ENCODE data around the gene CACNA1E.

CACNA1E gene

DNA sequence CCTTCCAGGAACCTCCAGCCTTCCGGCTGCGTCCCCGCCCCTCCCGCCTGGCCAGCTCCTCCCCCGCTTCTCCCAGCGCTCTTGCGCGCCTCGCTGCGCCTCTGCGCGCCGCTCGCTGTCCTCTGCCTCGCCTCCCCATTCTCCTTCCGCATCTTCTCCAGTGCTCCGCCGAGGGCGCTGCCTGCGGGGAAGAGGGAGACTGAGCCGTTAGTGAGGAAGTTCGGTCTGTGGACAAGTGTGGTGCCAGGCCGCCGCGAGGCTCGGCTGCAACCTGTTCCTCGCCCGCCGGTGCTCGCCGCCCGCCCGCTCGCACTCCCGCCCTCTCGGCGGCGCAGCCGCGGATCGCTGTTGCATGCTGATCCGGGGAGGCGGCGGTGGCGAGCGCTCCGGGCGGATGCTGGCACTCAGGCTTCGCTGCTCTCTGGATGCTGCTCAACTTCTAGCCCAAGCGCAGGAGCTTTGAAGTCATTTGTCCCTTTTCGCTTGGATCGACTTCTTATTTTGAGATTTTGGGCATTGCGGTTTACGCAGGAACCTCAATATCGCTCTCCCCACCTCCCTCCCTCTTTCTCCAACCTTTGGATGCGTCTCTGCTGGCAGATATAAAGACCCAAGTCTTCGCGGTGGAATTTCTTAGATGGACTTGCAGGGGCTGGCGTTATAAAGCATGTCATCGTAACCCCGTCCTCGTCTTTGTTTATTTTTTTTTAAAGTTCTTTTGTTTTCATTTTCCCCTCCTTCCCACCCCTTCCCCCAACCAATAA lies 614 bp upstream of the CACNA1E start:
- in situ Hi-C loops (cut with HindIII; ENCODE audit: low sequenced_read_pairs): loop anchor here (5.0 kb wide), 1 partner anchor 75 kb away; no protein-coding TSS in a partner anchor

DNA sequence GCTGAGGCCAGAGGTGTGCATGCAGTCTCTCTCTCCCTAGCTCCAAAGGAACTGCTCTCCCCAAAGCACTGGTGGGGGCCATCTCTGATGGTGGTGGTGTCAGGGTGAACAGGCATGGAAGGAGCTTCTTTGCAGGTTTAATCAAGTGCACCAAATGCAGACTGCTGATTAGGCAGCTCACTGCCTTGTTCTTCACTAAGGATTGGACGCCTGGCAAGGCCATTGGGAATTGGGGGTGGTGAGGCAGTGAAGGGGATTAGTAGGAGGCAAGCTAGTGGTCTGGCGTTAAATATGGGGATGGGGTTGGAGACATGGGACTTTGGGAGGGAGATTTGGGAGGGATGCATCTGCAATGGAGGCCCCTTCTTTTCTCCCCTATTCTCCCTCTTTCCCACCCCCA lies 1.5 kb downstream of the CACNA1E start:
- in situ Hi-C loops (cut with HindIII; ENCODE audit: low sequenced_read_pairs): loop anchor here (5.0 kb wide), 1 partner anchor 78 kb away; no protein-coding TSS in a partner anchor

DNA sequence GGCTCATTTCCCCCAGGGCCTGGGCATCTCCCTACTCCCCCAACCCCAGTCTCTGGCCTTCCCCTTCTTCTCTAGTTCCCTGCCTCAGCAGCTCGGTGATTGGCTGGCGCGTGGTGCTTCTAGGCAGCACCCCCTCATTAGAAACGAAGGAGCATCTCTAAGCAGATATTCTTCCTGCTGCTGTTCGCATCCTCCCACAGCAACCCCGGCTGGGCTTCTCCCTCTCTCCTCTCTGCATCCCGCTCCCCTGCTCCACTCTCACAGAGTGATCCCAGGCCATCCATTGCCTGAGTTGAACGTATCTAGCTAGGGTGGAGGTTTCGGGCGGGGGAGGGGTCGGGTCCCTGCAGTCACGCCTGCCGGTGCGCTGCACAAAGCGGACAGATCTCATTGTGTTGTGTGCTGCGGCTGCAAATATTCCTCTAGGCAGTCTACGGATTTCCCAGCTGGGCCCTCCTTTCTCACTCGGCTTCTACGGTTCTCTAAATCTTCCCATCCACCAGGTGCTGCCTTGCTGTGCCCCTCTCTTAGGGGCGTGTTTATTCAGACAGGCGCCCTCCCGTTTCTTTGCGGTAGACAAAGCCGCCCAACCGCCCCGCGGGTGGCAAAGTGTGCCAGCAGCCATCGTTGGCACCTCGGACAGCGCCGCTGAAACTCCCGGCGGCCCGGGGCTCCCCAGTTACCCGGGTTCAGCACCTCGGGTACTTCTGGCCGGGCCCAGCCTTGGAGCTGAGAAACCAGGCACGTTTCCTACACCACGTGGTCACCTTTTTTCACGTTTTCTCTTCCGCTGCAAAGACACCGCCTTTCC lies 2.2 kb downstream of the CACNA1E start:
- in situ Hi-C loops (cut with HindIII; ENCODE audit: low sequenced_read_pairs): no loop called here

DNA sequence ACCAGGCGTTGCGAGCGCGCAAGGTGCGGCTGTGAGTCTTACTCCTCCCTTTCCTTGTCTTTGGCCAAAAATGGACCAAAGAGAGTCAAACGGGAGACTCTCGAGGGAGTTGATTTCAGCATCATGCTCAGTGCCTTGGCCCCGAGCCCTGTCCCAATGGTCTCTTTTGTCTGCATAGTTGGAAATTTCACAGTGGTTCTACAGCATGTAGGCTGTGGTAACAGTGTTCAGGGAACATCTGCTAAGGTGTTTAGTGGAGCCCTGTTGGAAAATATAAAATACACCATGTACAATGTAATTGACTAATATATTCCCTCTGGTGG lies 2.7 kb downstream of the CACNA1E start:
- in situ Hi-C loops (cut with HindIII; ENCODE audit: low sequenced_read_pairs): no loop called here

DNA sequence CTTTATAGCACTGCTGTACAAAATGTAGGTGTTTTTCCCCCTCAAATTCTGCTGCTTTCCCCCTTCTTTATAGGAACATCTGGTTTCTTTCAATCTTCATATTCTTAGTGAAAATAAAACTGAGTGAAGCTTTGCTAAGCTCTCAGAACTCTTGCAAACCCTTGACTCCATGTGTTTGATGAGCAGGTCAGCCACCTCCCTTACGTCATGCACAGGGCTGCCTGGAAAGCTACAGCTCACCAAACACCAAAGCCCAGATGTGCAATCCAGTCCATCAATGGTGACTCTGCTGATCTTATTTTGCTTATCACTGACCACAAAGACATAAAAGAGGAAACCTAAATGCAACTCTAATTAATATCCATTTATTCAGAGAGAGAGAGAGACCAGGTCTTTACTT lies 5.5 kb downstream of the CACNA1E start:
- in situ Hi-C loops (cut with HindIII; ENCODE audit: low sequenced_read_pairs): no loop called here

DNA sequence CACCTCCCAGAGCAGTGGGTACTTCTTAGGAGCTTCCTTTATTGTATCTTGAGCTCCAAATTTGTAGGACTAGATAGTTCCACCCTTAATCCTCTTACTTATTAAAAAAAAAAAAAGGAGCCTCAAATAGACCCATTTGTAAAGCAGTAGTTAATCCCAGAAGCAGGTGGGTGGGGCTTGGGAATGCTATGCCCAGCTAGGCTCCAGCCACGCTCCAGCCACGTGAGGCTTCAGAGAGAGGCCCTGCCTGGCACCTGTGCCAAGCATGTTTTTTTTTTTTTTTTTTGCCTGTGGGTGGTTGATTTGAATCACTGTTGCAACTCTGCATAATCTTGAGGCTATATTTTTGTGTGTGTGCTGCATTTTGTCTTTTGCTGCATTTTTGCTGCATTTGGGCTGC lies 7.0 kb downstream of the CACNA1E start:
- in situ Hi-C loops (cut with HindIII; ENCODE audit: low sequenced_read_pairs): no loop called here

DNA sequence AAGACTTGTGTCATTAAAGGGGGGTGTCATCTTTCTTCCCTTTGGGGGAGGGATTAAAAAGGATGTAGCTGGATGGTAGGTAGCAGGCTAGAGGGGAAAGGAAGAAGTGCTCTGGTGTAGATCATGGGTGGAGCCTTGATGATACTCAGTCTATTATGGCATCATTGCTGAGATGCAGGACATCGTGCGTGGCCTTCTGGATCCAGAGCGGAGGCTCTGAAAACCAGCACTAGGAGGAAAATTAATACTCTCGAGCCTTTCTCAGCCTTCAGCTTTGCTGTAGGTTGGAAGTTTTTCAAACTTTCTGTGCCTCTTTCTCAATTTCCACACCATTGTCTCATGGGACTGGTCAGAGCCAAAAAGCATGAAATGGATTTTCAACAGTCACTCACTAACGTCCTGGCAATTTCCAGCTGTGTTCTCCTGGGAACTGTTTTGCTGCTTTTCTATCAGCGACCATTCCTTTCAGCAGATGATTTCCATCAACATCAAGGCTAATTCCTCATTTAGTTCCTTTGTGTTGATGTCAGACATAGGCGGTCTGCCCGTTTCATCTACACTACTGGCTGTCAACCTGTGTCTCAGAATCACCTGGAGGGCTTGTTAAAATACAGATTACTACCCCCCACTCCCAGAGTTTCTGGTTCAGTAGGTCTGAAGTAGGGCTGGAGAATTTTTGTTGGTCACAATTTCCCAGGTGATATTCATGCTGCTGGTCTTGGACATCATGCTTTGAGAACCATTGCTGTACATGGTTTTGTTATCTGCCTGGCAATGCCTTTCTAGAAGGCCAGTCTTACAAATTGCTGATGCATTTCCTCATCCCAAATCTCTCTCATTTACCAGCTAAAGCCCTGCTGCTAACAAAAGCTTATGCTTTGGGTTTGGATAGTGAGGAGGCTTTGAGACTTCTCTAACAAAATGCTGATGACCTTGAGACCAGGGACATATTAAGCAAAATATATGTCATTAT lies 7.7 kb downstream of the CACNA1E start:
- in situ Hi-C loops (cut with HindIII; ENCODE audit: low sequenced_read_pairs): no loop called here

DNA sequence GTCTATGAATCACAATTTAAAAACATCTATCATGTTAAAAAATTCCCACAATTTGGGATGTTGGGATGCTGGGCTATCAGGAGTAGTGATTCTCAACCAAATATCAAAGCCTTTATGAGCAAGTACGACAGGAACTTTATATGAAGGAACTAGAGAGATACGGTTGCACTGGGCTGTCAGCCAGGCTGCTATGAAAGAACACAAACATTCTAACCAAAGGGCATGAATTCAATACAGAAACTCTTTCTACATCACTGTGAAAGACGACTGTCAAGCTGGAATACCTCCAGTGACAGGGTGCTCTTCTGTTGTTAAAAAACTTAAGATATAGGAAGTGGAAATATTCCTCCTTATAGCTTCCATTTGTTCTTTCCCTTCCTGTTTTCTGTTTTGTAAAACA lies 9.8 kb downstream of the CACNA1E start:
- in situ Hi-C loops (cut with HindIII; ENCODE audit: low sequenced_read_pairs): no loop called here

DNA sequence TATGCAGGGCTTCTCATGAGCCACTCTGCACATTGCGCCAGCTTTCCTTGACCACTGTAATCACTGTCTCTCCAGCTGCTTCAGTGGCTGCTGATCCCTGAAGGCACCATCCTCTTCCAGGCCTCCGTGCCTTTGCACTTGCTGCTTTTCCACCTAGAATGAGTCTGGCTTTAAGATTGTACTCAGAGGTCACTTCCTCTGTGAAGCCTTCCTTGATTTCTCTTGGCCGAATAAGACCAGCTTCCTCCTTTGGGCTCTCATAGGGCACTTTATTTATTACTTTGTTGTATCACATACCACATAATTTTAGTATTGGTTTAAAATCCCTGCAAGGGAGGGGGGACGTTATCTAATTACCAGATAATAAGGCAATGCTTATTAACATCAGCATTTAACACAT lies 10.6 kb downstream of the CACNA1E start:
- in situ Hi-C loops (cut with HindIII; ENCODE audit: low sequenced_read_pairs): no loop called here

DNA sequence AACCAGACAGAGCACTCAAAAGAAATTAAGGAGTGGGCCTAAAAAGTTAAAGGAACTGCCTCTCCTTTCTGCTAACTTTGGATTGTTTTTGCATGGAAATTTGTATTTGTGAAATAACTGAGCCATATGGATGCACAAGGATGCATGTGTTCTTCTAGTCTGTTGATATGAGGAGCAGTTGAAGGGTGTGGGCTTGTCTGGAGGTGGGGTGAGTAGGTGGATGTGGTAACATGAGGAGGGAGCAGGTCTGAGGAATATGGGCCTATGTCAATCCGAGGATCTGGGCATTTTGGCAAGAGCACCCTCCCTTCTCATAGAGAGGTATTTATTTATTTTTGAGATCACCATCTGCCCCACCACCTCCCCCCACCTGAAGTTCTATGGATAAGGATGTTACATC lies 13.4 kb downstream of the CACNA1E start:
- in situ Hi-C loops (cut with HindIII; ENCODE audit: low sequenced_read_pairs): no loop called here

DNA sequence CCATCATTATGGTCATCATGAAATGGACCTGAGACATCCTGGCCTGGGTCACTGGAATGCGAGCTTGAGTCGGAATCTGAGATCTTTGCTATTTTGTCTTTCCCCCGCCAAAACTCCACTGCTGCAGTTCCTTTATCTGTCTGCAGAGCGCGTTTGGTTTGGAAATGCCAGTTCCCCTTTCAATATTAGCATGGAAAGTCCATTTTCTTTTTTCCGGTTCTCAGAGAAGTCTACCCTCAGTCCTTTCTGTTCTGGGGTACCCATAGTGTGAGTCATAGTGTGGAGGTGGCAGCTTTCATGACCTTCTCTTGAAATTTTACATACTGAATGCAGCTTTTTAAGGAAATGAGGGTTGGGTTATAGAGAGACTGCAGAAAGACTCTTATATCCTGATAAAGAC lies 14.6 kb downstream of the CACNA1E start:
- in situ Hi-C loops (cut with HindIII; ENCODE audit: low sequenced_read_pairs): no loop called here

DNA sequence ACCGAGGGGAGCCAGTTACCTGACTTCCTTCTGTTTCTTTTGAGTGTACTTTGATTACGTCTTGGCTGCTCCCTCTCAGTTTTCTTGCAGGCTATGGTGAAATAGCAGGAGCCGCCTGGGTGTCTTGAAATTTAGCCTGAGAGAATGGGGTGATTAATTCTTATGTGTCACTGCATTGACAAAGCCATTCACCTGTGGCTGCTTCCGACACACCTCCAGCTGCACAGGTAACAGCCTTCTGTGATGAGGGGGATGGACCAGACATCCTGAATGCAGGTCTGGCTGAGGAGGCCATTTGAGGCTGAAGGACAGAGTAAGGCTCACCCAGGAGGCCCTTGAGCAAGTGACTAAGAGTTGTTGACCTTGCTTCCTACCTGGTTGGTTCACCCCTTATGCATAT lies 16.5 kb downstream of the CACNA1E start:
- in situ Hi-C loops (cut with HindIII; ENCODE audit: low sequenced_read_pairs): no loop called here

DNA sequence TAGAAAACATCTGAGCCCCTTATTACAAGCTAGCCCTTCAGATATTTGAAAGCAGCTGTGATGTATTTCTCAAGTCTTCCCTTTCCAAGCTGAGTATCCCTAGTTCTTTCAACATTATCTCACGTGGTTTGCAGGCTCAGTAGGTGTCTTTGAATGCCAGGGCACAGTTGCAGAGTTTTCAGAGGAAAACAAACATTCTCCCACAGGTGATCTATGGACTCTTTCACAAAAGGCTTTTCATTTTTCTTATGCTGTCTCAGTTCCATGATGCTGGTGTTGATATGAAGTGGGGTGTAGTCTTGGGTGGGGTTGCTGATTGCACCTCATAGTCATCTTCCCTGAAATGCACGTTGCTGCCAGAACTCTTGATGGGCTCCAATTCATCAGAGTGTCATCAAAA lies 17.3 kb downstream of the CACNA1E start:
- in situ Hi-C loops (cut with HindIII; ENCODE audit: low sequenced_read_pairs): no loop called here

DNA sequence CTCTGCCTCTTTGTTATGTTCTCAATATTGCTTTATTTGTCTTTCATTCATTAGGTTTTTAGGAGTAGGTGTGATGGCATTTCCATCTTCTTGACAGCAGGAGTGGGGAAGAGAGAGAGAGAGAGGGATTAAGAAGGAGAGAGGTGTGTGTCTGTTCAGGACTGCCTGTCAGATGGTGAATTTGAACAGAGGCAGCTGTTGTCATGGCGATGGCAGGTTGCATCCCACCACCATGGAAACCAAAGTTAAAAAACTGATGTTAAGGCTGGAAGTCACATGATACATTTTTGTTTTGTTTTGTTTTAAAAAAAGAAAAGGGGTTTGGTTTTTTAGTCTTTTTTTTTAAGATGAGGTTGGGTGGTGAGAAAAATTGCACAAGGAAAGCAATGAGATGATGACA lies 18.3 kb downstream of the CACNA1E start:
- in situ Hi-C loops (cut with HindIII; ENCODE audit: low sequenced_read_pairs): no loop called here

DNA sequence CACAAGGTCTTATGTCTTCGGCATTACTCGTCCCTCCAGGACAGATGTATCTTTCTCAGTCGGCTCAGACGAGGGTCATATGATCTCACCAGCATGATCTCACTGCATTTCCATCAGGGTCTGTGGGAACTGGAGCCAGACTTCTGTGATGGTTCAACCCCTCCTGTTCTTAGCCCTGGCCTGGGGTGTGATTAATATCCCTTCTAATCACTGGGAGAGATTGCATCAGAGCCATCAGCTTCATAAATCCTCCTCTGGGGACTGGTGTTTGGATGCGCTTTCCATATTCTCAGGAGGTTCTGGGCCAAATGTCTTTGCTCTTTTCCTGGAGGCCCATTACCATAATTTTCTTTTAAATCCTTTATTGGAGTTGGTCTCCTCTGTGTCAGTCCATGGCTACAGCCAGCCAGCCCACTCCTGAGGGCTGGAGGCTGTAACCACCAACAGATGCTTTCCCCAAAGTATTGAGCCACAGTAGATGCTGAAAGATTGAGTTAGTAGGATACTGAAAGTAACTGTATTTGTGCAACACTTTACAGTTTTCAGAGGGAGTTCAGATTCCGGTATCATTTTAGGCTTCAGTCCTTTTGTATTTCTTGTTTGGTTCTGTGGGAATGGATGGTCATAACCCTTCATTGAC lies 20.0 kb downstream of the CACNA1E start:
- in situ Hi-C loops (cut with HindIII; ENCODE audit: low sequenced_read_pairs): no loop called here

DNA sequence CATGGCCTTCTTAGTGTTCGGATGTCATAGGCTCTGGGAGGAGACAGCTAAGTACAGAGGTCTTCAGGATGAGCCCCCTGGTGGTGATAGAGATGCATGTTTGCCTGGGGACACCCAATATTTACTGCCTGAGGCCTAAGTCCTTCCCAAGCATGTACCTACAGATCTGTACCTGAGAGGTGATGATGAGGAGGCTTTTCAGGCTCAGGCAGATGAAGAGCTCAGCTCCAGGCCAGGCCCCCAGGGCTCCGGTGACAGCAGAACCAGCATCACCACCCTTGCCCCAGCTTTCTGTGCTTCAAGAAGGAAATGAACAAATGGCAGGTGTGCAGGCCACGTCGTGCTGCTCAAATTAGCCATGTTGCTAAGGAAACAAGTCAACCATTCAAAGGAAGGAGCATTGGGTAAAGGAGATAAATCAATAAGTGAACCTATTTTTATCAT lies 21.1 kb downstream of the CACNA1E start:
- in situ Hi-C loops (cut with HindIII; ENCODE audit: low sequenced_read_pairs): no loop called here

DNA sequence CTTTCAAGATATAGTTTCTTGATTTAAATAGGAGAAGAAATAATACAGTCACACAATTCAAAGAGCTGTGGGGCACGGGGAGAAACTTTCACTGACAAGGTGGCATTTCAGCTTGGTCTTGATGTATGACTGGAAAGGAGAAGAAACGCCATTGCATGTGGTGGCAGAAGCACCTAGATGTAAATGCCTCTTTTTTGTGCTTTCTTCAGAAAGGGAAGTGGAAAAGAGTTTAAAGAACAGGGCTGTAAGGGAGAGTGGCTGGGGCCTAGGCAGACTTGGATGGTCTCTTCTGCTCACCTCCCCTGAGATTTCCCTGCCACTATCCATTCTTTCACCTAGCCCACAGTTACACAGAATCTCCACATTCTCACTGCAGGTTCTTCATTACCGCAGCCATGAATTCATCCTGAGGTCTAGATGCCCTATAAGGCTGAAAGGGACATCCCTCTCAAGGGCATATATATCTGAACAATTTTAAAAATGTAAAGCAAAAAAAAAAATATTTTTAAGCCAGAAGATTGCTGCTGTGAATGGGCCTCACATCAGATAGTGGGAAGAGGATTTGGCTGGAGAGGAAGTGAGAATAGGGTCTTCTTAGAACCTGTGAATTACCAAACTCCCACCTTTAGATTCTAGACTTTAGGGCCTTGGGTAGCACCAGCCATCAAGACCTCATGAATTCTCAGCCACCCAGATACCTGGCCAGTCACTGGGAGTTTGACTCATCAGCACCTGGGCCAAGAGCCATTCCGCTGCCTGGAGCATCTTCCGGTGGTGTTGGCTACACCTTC lies 23.4 kb downstream of the CACNA1E start:
- in situ Hi-C loops (cut with HindIII; ENCODE audit: low sequenced_read_pairs): no loop called here

DNA sequence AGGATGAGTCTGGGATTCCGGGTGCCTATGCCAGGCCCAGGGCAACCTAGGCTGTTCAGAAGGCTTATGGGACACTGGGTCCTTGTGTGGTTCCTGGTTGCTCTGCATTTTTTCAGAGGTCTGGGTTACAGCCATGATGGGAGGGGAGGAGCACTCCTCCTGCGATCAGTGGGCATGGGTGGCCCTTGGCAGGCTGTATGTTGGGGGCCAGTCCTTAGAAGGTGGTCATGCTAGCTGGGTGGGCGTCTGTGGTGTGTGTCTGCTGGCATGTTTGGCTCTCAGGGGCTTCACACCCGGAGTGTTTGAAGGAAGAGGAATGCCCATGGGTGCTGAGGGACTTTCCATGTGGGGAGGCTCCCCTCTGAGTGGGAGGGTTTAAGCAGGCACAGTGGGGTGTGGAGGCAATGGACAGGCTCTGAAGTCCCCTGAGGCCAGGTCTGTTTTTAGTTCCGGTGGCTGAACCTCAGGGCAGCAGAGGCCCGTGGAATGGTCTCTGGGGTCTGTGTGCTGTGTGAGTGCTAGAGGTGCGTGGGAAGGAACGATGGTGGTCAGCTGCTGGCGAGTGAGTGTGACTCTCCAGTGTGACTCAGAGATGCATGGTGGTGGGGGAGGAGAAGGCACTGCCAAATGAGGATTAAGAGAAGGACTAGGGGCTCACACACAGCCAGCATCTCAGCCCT lies 25.3 kb downstream of the CACNA1E start:
- in situ Hi-C loops (cut with HindIII; ENCODE audit: low sequenced_read_pairs): no loop called here

DNA sequence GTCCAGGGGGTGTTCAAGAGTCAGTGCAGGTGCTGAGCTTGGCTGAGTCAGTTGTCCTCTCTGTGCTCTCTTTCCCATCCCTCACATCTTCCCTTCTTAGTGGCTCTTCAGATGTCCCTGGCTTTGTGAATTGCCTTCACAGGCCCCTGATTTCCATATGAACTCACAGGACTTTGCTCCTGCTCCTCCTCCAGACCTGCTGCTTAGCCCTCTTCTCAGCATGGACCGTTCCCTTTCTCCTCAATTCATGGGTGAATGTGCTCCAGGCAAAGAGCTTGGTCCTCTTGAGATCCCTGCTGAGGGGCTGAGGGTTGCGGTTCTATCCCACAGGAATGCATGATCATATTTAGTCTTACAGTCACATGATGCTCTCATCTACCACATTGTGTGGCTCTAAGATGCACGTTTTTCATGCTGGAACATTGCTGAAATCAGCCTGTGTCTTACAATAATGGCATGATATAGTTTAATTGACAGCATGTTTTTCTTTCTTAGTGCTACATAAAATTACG lies 30.5 kb downstream of the CACNA1E start:
- in situ Hi-C loops (cut with HindIII; ENCODE audit: low sequenced_read_pairs): no loop called here

Data from endothelial cell of hepatic sinusoid (primary cell).